Measurements from ENCODE around the gene BMP6. TPM values are rescaled to one million over a fixed set of nuclear protein-coding genes. Genes with fewer than 3 reads are reported as not detected.

The BMP6 gene
- total RNA-seq, 1 donor from 2014 or later, result 3.2 TPM

DNA sequence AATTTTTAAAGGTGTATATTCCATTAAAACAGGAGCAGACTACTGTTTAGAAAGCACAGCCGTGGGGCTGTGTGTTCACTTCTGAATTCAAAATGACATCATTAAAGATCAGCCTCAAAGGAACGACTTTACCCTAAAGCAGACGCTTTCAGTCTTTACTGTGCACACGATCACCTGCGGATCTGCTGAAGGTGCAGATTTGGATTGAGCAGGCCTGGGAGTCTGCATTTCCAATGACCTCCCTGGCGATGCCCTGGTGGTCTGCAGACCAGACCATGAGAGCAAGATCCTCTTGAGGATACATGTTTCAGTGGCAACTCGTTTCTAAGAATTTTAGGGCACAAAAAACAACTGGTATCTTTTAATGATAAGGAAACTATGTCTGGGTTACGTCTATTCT, 157.5 kb downstream of the BMP6 start:
- Histone ChIP-seq H3K36me3 (peaks cover 0 to 66% of the 10 kb centered on the region in 2 donors), H3K9me3 (no peaks in the 10 kb centered on the region), H3K27ac (no peak overlapping the region), H3K4me3 (no peak overlapping the region), H3K4me1 (no peaks in the 10 kb centered on the region), H3K27me3 (no peaks in the 10 kb centered on the region)
- TF ChIP-seq POLR2A (IDR thresholded peaks at IDR 0.05) (no peak), POLR2AphosphoS5 (IDR thresholded peaks at IDR 0.05; ENCODE audit: insufficient read depth in 1 of 2, low read depth in 1 of 2) (no peak)
- TF ChIP-seq, protein P1, sequence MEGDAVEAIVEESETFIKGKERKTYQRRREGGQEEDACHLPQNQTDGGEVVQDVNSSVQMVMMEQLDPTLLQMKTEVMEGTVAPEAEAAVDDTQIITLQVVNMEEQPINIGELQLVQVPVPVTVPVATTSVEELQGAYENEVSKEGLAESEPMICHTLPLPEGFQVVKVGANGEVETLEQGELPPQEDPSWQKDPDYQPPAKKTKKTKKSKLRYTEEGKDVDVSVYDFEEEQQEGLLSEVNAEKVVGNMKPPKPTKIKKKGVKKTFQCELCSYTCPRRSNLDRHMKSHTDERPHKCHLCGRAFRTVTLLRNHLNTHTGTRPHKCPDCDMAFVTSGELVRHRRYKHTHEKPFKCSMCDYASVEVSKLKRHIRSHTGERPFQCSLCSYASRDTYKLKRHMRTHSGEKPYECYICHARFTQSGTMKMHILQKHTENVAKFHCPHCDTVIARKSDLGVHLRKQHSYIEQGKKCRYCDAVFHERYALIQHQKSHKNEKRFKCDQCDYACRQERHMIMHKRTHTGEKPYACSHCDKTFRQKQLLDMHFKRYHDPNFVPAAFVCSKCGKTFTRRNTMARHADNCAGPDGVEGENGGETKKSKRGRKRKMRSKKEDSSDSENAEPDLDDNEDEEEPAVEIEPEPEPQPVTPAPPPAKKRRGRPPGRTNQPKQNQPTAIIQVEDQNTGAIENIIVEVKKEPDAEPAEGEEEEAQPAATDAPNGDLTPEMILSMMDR (IDR thresholded peaks at IDR 0.05), result no peak
- intact Hi-C loops (cut with DNase I), result no loop called here
- DNase-seq (ENCODE audit: extremely low spot score in 2 of 2), result no peak

DNA sequence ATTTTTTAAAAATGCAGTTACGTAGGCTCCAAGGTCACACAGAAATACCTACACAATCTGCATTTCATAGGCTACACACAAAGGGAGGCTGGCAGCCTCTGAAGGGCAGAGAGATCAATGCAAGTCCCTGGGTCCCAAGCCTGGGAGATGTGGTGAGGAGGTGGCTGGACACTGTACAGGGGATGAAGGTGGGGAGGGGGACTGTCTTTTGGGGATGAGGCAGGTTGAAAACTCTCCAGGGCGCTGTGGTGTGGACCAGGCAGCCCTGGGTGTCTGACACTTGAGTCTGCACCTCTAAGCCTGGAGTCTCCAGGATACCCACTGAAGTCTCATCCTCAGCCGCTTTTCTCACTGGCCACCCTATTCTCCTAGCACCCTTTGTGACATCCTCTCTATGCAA, 160.2 kb downstream of the BMP6 start:
- Histone ChIP-seq H3K4me1 (no peaks in the 10 kb centered on the region), H3K9me3 (no peaks in the 10 kb centered on the region), H3K27ac (no peak overlapping the region), H3K36me3 (peaks cover 0 to 91% of the 10 kb centered on the region in 2 donors), H3K27me3 (no peaks in the 10 kb centered on the region), H3K4me3 (no peak overlapping the region)
- no peak for DNase-seq (ENCODE audit: extremely low spot score in 2 of 2)
- TF ChIP-seq, protein P1 (IDR thresholded peaks at IDR 0.05), result no peak
- TF ChIP-seq POLR2AphosphoS5 (IDR thresholded peaks at IDR 0.05; ENCODE audit: insufficient read depth in 1 of 2, low read depth in 1 of 2) (no peak), POLR2A (IDR thresholded peaks at IDR 0.05) (no peak)
- intact Hi-C loops (cut with DNase I), result no loop called here

DNA sequence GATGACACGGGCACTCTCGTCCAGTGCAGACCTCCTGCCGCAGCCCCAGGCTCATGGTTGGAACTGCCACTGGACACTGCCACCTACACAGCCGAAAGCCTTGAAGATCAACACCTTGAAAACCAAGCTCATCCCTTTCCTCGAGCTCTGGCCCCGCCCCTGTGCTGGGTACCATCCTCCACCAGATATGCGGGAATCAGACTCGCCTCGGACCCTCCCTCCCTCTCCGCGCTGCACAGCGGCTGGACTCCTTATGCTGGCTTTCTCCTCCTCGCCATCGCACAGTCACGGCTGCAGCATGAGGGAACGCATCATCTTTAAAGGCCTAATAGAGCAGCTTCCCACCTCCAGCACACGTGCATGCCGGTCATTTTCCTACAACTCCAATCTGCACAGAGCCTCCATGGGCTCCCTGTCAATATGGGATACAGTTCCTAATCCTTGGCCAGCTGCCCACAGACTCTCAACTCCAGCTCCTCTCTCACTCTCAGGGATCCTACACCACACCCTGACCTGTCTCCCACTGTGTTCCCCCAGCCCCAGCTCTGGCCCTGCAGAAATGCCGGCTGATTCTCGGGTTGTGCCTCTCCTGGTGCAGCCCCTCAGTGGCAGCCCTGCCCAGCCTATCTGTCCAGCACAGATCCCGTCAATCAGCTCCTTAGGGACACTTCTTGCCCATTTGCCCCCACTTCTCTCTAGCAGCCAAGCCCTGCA, 161.5 kb downstream of the BMP6 start:
- Histone ChIP-seq H3K27ac (no peak overlapping the region), H3K4me3 (no peak overlapping the region), H3K36me3 (peaks cover 0 to 88% of the 10 kb centered on the region in 2 donors), H3K4me1 (no peaks in the 10 kb centered on the region), H3K27me3 (no peaks in the 10 kb centered on the region), H3K9me3 (no peaks in the 10 kb centered on the region)
- intact Hi-C loops (cut with DNase I), result no loop called here
- TF ChIP-seq POLR2A (IDR thresholded peaks at IDR 0.05) (no peak), POLR2AphosphoS5 (IDR thresholded peaks at IDR 0.05; ENCODE audit: insufficient read depth in 1 of 2, low read depth in 1 of 2) (no peak)
- TF ChIP-seq, protein P1 (IDR thresholded peaks at IDR 0.05), result no peak
- no peak for DNase-seq (ENCODE audit: extremely low spot score in 2 of 2)

DNA sequence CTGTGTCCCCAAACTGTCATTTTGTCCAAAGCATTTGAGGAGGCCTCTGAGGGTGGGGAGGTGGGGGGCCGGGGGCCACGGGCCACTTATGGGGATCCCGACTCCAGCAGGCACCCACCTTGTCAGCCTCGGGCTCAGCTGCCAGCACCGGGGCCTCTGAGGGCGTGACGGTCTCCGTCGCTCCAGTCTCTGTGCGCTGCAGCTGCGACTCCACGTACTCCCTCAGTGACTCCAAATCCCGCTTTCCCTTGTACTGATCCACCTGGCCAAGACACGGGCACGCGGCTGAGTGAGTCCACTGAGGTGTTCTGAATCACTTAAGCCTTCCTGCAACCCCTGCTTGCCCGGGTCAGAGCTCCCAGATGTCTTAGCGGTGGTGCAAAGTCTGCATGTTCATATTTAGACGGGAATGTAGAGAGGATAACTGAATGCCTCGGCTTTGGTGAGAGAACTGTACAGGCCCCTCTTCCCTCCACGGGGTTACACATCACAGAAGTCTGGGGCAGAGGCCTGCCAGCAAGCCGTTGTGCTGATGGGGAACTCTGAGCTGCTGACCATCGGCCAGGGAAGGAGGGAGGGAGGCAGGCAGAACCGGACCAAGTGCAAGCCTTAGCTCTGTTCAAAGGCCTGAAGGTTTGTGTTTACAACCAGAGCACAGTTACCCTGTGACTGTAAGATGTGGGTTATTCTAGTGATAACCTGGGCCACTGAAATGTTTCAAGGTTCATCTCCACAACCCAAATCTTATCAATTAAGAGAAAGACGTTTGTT, 162.9 kb downstream of the BMP6 start:
- peaks cover 0 to 88% of the 10 kb centered on the region in 2 donors for H3K36me3 ChIP-seq
- no peak for DNase-seq (ENCODE audit: extremely low spot score in 2 of 2)
- TF ChIP-seq, protein P1 (IDR thresholded peaks at IDR 0.05), result no peak
- TF ChIP-seq POLR2A (IDR thresholded peaks at IDR 0.05) (no peak), POLR2AphosphoS5 (IDR thresholded peaks at IDR 0.05; ENCODE audit: insufficient read depth in 1 of 2, low read depth in 1 of 2) (no peak)
- H3K27me3 ChIP-seq, result no peaks in the 10 kb centered on the region
- H3K27ac ChIP-seq, result no peak overlapping the region
- no peaks in the 10 kb centered on the region for H3K9me3 ChIP-seq
- no peak overlapping the region for H3K4me3 ChIP-seq
- intact Hi-C loops (cut with DNase I), result no loop called here
- H3K4me1 ChIP-seq, result no peaks in the 10 kb centered on the region

All from vagina (tissue), 2 donors.